Ecto neural progenitor cell (in vitro differentiated cells): ENCODE results near the gene ABHD11.
"Not testable (repeated sequence)": the region's sequence is repeated elsewhere in the genome, so short reads cannot be mapped to it uniquely, and the experiment has no call there.

Experiments used
- DNase-seq: peaks from one replicate; pipeline ENCODE4 v3.0.0-alpha.2; 2018; ENCODE audit warnings: low spot score

ABHD11 gene

GRCh38 chr7:73718905-73719805 lies 19.4 kb downstream of the ABHD11 start, which contains the start of gene STX1A:
Gene STX1A, minus strand, starts transcription at chr7:73719669. Its CDS starts 38 bp downstream, at chr7:73719631.
- DNase-seq: peak; percentile 84

DNA sequence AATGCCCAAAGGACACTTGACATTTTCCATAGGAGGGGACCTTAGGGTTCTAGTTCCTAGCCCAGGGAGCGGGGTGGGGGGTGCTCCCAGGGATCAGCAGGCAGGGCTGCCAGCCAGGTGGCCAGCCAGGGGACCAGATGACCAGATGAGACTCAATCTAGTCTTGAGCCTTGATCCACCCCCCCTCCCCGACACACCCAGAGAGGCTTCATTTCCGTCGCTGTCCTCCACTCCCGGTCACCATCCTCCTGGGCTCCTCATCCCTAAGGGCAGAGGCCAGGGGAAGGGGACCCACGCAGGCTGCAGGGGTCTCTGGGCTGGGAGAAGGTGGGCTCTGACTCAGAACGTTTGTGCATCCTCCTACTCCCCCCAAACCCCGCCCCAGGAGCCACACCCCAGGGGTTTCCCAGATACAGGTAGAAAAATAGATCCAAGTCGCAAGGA lies 20.1 kb downstream of the ABHD11 start:
- no peak for DNase-seq

DNA sequence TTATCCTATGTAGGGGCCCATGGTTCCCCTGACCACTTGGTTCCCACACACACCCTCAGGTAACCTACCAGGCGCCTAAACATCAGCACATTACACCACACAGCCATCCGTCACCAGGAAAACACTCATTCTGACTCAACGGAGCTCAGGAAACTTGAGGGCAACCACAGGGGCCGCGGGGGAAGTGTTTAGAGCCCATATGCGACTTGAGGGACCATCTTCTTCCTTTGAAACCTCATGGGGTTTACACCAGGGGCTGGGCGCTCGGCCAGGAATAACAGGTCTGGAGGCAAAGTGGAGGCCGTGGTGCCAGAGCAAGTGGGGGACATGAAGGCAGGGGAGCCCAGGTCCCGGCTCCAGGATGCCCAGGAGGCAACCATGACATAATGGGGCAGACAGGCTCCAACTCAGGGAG lies 20.6 kb downstream of the ABHD11 start:
- DNase-seq: no peak

DNA sequence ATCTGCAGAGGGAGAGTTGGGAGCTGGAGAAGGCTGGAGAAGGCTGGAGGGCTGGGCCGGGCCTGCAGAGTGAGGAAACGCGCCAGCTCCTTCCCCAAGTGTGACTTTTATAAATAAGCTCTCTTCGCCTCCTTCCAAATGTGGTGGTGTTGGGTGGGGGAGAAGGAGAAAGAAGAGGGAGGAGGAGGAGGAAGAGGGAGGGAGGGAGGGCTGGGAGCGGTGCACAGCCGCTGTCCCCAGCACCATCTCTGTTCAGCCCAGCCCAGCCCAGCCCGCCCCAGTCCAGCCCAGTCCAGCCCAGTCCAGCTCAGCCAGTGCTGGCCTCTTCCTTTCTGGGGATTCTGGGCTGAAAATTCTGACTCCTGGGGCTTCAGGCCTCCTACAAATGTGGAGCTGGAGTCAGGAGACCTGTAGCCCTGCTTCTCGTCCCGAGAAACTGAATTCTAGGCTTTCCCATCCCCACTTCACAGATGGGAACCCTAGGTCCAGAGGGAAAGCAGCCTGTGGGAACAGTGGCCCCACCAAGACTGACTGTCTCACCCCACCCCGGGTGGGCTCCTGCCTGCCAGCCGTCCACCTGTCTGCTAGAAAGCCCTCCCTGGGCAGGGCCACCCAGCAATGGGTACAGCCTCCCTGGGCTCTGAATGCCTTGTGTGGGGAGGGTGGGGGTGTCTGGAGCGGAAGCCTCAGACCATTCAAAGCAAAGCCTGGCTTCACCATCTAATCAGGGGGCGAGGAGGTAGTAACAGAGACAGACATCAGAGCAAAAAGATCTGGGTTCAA lies 21.4 kb downstream of the ABHD11 start:
- DNase-seq: no peak

DNA sequence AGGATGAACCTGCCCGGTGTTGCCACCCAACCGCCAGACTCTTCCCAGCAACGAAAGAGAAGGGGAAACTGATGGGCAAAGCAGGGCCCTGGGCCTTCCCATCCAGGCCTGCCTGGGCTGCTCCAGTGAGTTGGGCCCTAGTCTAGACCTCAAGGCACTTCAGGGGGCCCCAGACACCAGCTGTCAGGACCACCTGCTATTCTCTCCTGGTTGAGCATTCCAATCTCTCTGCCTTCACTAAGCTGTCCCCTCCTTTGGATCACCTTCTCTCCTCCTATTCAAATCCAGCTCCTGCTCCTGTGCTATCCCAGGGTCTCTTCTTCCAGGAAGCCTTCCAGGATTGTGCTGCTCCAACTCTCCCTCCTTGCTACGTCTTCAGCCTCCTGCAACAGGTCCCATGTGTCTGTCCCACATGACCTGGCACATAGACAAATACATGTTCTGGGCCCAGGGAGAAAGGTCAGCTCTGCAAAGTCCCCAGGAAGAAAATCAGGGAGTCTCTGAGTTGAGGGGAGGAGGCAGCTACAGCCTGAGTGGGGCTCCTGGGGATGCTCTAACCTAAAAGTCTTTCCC lies 22.2 kb downstream of the ABHD11 start:
- DNase-seq: no peak

DNA sequence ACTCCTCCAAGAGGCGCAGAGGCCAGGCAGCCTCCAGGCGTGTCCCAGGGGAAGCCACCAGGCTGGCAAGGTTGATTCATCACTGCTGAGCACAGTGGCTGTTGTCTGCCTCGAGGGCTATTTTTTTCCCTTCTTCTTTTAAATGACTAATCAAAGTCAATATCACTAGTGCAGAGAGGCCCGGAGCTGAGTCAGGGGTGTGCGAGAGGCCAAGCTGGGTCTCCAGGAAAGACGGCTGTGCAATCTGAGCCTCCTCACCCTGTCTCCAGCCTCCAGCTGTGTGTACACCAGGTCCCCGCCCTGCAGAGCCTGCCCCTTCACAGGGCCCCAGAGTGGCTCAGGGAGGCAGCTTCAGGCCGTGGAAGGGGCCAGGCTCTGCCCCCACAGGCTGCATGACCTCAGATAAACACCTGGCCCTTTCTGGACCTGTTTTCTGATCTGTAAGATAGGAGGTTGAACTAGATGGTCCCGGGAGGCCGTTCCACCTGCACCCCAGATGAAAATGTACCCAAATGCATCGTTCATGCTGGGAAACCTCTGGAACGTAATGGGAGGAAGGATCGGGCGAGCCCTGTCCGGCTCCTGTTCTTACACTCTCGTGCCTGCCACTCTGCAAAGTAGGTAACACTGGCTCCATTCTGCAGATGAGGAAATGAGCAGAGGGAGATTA lies 22.8 kb downstream of the ABHD11 start:
- DNase-seq: no peak

DNA sequence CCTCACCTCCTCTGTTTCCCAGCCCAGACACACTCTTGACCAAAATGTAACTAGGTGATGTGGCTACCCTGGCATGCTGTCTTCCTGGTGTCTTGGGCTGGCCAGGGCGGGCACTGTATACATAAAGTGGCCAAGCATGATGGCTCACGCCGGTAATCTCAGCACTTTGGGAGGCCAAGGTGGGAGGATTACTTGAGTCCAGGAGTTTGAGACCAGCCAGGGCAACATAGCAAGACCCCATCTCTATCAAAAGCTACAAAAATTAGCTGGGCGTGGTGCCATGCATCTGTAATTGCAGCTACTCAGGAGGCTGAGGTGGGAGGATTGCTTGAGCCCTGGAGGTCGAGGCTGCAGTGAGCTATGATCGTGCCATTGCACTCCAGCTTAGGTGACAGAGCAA lies 25.3 kb downstream of the ABHD11 start:
- not testable (repeated sequence) for DNase-seq

DNA sequence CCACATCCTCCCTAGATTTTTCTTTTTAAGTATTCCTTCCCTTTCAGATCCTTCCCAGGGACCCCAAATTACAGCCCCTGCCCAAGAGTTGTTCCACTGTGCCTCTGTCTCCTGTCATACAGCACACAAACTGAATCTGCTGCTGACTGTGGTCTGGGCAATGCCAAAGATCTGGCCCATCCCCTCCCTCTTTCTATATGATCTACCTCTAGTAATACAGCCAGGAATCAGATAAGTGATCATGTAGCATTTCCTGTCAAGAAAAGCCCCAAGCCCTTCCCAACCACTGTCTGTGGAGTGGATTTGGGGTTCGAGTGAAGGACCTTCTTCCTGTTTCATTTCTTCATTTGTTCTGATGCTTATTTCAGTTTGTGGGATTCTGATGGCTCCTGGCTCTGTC lies 25.8 kb downstream of the ABHD11 start:
- no peak for DNase-seq

- no peak for DNase-seq
These were observed 29.5 kb downstream of the ABHD11 start for GRCh38 chr7:73708961-73709549.

- DNase-seq: peak; percentile 49
These were observed 31.5 kb downstream of the ABHD11 start for GRCh38 chr7:73707045-73707631.

- no peak for DNase-seq
These were observed 32.2 kb downstream of the ABHD11 start for GRCh38 chr7:73706126-73707044.

- no peak for DNase-seq
These were observed 33.1 kb downstream of the ABHD11 start for GRCh38 chr7:73705551-73705920.

- peak; percentile 48 for DNase-seq
These were observed 33.7 kb downstream of the ABHD11 start for GRCh38 chr7:73704640-73705550.

- DNase-seq: peak; percentile 92
These were observed 34.6 kb downstream of the ABHD11 start for GRCh38 chr7:73703757-73704639.

DNA sequence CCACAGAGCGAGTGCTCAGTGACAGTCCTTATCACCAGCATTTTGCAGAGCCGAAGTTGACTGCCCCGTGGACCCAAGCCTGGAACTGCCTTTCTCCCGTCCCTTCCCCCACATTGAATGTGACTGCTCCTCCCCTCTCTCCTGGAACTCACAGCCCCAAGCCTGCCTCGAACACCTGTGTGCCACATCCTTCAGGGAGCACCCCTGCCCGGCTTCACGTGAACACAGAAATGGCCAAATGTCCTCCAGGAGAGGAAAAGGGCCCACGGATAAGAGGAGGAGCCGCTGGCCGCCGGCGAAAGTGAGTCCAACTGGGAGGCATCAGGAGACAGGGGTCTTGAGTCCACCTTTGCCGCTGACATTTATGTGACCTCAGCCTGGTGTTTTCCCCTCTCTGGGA lies 35.4 kb downstream of the ABHD11 start:
- no peak for DNase-seq

DNA sequence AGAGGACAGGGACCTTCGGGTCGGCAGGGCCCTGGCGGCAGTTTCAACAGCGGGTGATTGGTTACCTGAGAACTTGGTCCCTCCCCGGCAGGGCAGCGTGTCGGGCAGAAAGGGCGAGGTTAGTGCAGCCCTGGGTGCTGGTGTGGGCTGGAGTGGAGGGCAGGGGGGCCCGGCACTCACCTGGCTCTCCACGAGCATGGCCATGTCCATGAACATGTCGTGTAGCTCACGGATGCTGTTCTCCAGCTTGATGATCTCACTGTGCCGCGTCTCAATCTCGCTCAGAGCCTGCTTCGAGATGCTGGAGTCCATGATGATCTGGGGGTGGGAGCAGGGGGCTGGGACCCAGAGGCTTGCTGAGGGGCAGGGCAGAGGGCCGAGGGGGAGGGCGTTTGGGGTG lies 35.9 kb downstream of the ABHD11 start:
- no peak for DNase-seq

DNA sequence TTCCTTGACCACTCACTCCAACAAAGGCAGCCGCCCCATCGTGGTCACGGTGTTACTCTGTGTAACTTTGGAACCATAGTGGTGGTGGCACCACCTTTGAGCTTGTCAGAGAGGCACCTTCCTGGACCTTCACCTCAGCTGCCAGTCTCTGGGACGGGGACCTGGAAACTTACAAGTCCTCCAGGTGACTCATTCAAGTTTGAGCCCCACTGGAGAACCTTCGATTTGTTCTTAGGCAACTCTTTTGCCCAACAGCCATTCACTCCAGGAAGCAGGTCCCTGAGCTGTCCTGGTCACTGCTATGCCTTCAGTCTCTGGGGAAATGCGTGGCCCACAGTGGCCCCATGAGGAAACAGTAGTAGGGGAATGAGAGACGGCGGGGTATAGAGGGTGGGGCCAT lies 36.4 kb downstream of the ABHD11 start:
- DNase-seq: no peak

GRCh38 chr7:73701357-73701995 lies 37.1 kb downstream of the ABHD11 start:
- peak; percentile 74 for DNase-seq
